ENCODE measurements around the gene RPS6KA2. TPM values are rescaled to one million over a fixed set of nuclear protein-coding genes. Genes with fewer than 3 reads are reported as not detected.
A peak's percentile ranks its signal among the peaks of the same experiment; 100 is the strongest.

RPS6KA2 gene
- total RNA-seq, 2 experiments from 2014 or later = 1.6 to 1.9 TPM

GRCh38 chr6:166436195-166437139, 190.6 kb downstream of the RPS6KA2 start:
- Mint-ChIP-seq H3K27ac (no peak overlapping the region), H3K9me3 (ENCODE audit: insufficient read depth) (no peaks in the 10 kb centered on the region), H3K27me3 (ENCODE audit: low read depth) (peaks cover 20% of the 10 kb centered on the region), H3K4me1 (ENCODE audit: low read depth) (peaks cover 17% of the 10 kb centered on the region), H3K4me3 (no peak overlapping the region), H3K36me3 (ENCODE audit: low read depth) (no peaks in the 10 kb centered on the region)
- ATAC-seq (no peak), DNase-seq (no peak)
- CTCF ChIA-PET = interaction anchor here (0.6 kb wide), 1 partner anchor 453 kb away, joined by 3 read pairs; no protein-coding TSS in a partner anchor
- POLR2A ChIA-PET = no interaction called here

GRCh38 chr6:166435574-166435973, 191.5 kb downstream of the RPS6KA2 start:
- Mint-ChIP-seq H3K9me3 (ENCODE audit: insufficient read depth) (no peaks in the 10 kb centered on the region), H3K4me3 (no peak overlapping the region), H3K4me1 (ENCODE audit: low read depth) (peaks cover 17% of the 10 kb centered on the region), H3K27me3 (ENCODE audit: low read depth) (peaks cover 14% of the 10 kb centered on the region), H3K27ac (no peak overlapping the region), H3K36me3 (ENCODE audit: low read depth) (no peaks in the 10 kb centered on the region)
- DNase-seq = peak; percentile 37
- ChIA-PET CTCF (interaction anchor here (0.8 to 1.5 kb wide), 2 partner anchors 34 to 77 kb away, joined by 3 read pairs; no protein-coding TSS in a partner anchor), POLR2A (interaction anchor here (1.1 kb wide), 1 partner anchor 16 kb away, joined by 3 read pairs; no protein-coding TSS in a partner anchor)
- peak; percentile 56 for ATAC-seq

GRCh38 chr6:166434336-166434735, 192.7 kb downstream of the RPS6KA2 start:
- ChIA-PET CTCF (interaction anchor here (1.0 to 1.6 kb wide), 3 partner anchors 15 to 78 kb away, joined by 3 read pairs; no protein-coding TSS in a partner anchor), POLR2A (interaction anchor here (0.6 to 1.1 kb wide), 2 partner anchors 15 to 19 kb away, joined by 3 read pairs; no protein-coding TSS in a partner anchor)
- ATAC-seq = no peak
- Mint-ChIP-seq H3K27me3 (ENCODE audit: low read depth) (peaks cover 7% of the 10 kb centered on the region), H3K27ac (no peak overlapping the region), H3K9me3 (ENCODE audit: insufficient read depth) (no peaks in the 10 kb centered on the region), H3K4me3 (no peak overlapping the region), H3K36me3 (ENCODE audit: low read depth) (no peaks in the 10 kb centered on the region), H3K4me1 (ENCODE audit: low read depth) (peaks cover 9% of the 10 kb centered on the region)
- DNase-seq = no peak

GRCh38 chr6:166433096-166433495, 194.0 kb downstream of the RPS6KA2 start:
- DNase-seq (no peak), ATAC-seq (no peak)
- Mint-ChIP-seq H3K27me3 (ENCODE audit: low read depth) (peaks cover 5% of the 10 kb centered on the region), H3K4me3 (no peak overlapping the region), H3K36me3 (ENCODE audit: low read depth) (no peaks in the 10 kb centered on the region), H3K4me1 (ENCODE audit: low read depth) (peaks cover 8% of the 10 kb centered on the region), H3K27ac (no peak overlapping the region), H3K9me3 (ENCODE audit: insufficient read depth) (no peaks in the 10 kb centered on the region)
- ChIA-PET POLR2A (no interaction called here), CTCF (no interaction called here)

GRCh38 chr6:166430269-166430668, 196.8 kb downstream of the RPS6KA2 start:
- Mint-ChIP-seq H3K4me3 (no peak overlapping the region), H3K9me3 (ENCODE audit: insufficient read depth) (no peaks in the 10 kb centered on the region), H3K27ac (no peak overlapping the region), H3K27me3 (ENCODE audit: low read depth) (peaks cover 5% of the 10 kb centered on the region), H3K4me1 (ENCODE audit: low read depth) (no peaks in the 10 kb centered on the region), H3K36me3 (ENCODE audit: low read depth) (no peaks in the 10 kb centered on the region)
- ATAC-seq (no peak), DNase-seq (no peak)
- POLR2A ChIA-PET = no interaction called here
- CTCF ChIA-PET = no interaction called here

GRCh38 chr6:166424431-166424830, 202.6 kb downstream of the RPS6KA2 start:
- no peak overlapping the region for H3K4me3 Mint-ChIP-seq
- DNase-seq (no peak), ATAC-seq (no peak)
- H3K4me1 Mint-ChIP-seq (ENCODE audit: low read depth) = peaks cover 16% of the 10 kb centered on the region
- no peak overlapping the region for H3K27ac Mint-ChIP-seq
- CTCF ChIA-PET = interaction anchor here (1.6 kb wide), 1 partner anchor 23 kb away, joined by 5 read pairs; no protein-coding TSS in a partner anchor
- POLR2A ChIA-PET = no interaction called here
- H3K36me3 Mint-ChIP-seq (ENCODE audit: low read depth) = no peaks in the 10 kb centered on the region
- peaks cover 18% of the 10 kb centered on the region for H3K27me3 Mint-ChIP-seq (ENCODE audit: low read depth)
- H3K9me3 Mint-ChIP-seq (ENCODE audit: insufficient read depth) = no peaks in the 10 kb centered on the region

GRCh38 chr6:166423781-166424180, 203.3 kb downstream of the RPS6KA2 start:
- H3K36me3 Mint-ChIP-seq (ENCODE audit: low read depth) = no peaks in the 10 kb centered on the region
- no peak for ATAC-seq
- peaks cover 22% of the 10 kb centered on the region for H3K4me1 Mint-ChIP-seq (ENCODE audit: low read depth)
- H3K27ac Mint-ChIP-seq = no peak overlapping the region
- no peaks in the 10 kb centered on the region for H3K9me3 Mint-ChIP-seq (ENCODE audit: insufficient read depth)
- POLR2A ChIA-PET = no interaction called here
- CTCF ChIA-PET = interaction anchor here (1.6 kb wide), 1 partner anchor 23 kb away, joined by 5 read pairs; no protein-coding TSS in a partner anchor
- peaks cover 18% of the 10 kb centered on the region for H3K27me3 Mint-ChIP-seq (ENCODE audit: low read depth)
- DNase-seq = no peak
- no peak overlapping the region for H3K4me3 Mint-ChIP-seq

GRCh38 chr6:166423051-166423745, 203.9 kb downstream of the RPS6KA2 start:
- DNase-seq (no peak), ATAC-seq (no peak)
- Mint-ChIP-seq H3K27ac (no peak overlapping the region), H3K36me3 (ENCODE audit: low read depth) (no peaks in the 10 kb centered on the region), H3K9me3 (ENCODE audit: insufficient read depth) (no peaks in the 10 kb centered on the region), H3K27me3 (ENCODE audit: low read depth) (peaks cover 18% of the 10 kb centered on the region), H3K4me3 (no peak overlapping the region), H3K4me1 (ENCODE audit: low read depth) (peaks cover 28% of the 10 kb centered on the region)
- POLR2A ChIA-PET = no interaction called here
- CTCF ChIA-PET = no interaction called here

GRCh38 chr6:166422201-166422940, 204.7 kb downstream of the RPS6KA2 start:
- DNase-seq (no peak), ATAC-seq (no peak)
- Mint-ChIP-seq H3K9me3 (ENCODE audit: insufficient read depth) (no peaks in the 10 kb centered on the region), H3K4me3 (no peak overlapping the region), H3K27ac (no peak overlapping the region), H3K36me3 (ENCODE audit: low read depth) (peaks cover 1% of the 10 kb centered on the region), H3K27me3 (ENCODE audit: low read depth) (peaks cover 18% of the 10 kb centered on the region), H3K4me1 (ENCODE audit: low read depth) (peaks cover 37% of the 10 kb centered on the region)
- POLR2A ChIA-PET = no interaction called here
- CTCF ChIA-PET = no interaction called here

GRCh38 chr6:166420351-166420750, 206.7 kb downstream of the RPS6KA2 start:
- ATAC-seq = no peak
- CTCF ChIA-PET = interaction anchor here (1.5 kb wide), 2 partner anchors 10 to 19 kb away, joined by 3 read pairs; no protein-coding TSS in a partner anchor
- Mint-ChIP-seq H3K36me3 (ENCODE audit: low read depth) (peaks cover 19% of the 10 kb centered on the region), H3K4me3 (no peak overlapping the region), H3K9me3 (ENCODE audit: insufficient read depth) (no peaks in the 10 kb centered on the region), H3K27ac (peak overlapping the region; percentile 44), H3K4me1 (ENCODE audit: low read depth) (peaks cover 57% of the 10 kb centered on the region), H3K27me3 (ENCODE audit: low read depth) (peaks cover 18% of the 10 kb centered on the region)
- POLR2A ChIA-PET = no interaction called here
- no peak for DNase-seq

GRCh38 chr6:166419717-166420116, 207.3 kb downstream of the RPS6KA2 start:
- Mint-ChIP-seq H3K4me1 (ENCODE audit: low read depth) (peaks cover 63% of the 10 kb centered on the region), H3K9me3 (ENCODE audit: insufficient read depth) (no peaks in the 10 kb centered on the region), H3K4me3 (peak overlapping the region; percentile 39), H3K27me3 (ENCODE audit: low read depth) (peaks cover 18% of the 10 kb centered on the region), H3K36me3 (ENCODE audit: low read depth) (peaks cover 22% of the 10 kb centered on the region), H3K27ac (peak overlapping the region; percentile 82)
- DNase-seq (no peak), ATAC-seq (peak; percentile 7)
- POLR2A ChIA-PET = interaction anchor here (1.2 kb wide), 1 partner anchor 15 kb away, joined by 3 read pairs; no protein-coding TSS in a partner anchor
- CTCF ChIA-PET = interaction anchor here (1.0 to 1.5 kb wide), 3 partner anchors 9 to 106 kb away, joined by 3 read pairs; no protein-coding TSS in a partner anchor

Data from activated CD8-positive, alpha-beta T cell treated with anti-CD3 and anti-CD28 coated beads, Interleukin-2, amount 10 ng/mL, durations not matched to agents 7 days and 5 days (primary cell).